ENCODE data around the gene SLC25A2. TPM values are rescaled to one million over a fixed set of nuclear protein-coding genes. Genes with fewer than 3 reads are reported as not detected.
A peak's percentile ranks its signal among the peaks of the same experiment; 100 is the strongest.
"Not testable (repeated sequence)": the region's sequence is repeated elsewhere in the genome, so short reads cannot be mapped to it uniquely, and the experiment has no call there.

SLC25A2 gene
- total RNA-seq, 1 experiment from 2014 or later = 0.14 TPM

DNA sequence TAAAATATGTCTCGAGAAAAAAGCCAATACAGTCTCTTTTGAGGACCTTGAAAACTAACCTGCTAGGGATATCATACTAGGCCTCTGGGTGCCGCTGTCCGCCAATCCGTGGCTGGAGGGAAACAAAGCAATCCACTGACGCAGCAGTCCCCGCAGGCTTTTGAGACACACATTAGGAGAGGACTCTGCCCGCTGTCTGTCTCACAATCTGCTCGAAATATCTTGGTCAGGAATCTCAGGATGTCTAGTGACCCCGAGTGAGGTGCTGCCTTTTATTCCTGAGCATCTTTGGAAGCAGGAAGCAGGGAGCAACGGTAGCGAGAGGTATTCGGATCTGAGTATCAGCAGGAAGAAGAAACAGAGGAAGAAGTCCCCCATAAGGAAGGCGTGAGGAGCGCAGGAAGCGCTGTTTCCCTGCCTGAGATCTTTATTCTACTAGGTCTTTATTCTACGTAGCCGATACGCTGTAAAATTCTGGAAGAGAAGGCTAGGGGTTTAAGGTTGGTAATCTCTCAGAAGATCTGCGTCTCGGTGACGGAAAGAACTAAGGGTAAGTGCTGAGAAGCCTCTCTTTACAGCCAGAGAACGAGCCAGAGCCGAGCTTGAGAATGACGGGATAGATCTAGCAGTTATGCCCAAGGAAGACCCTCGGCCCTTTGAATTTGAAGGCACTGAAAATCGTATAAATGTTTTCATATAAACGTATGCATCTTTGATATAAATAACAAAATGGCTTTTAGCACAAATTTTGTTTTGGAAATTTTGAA, 22.4 kb upstream of the SLC25A2 start:
- peak overlapping the region; percentile 23; the same call in 1 of the 2 replicates for H3K4me3 ChIP-seq (ENCODE audit: insufficient read depth, low read depth, low read length)
- peak; percentile 68 for DNase-seq
- no peaks in the 10 kb centered on the region for H3K27me3 ChIP-seq (ENCODE audit: control insufficient read depth, insufficient read depth, low read length)
- H3K36me3 ChIP-seq (replicated peaks; ENCODE audit: control insufficient read depth, insufficient read depth, low read length) = no peaks in the 10 kb centered on the region

DNA sequence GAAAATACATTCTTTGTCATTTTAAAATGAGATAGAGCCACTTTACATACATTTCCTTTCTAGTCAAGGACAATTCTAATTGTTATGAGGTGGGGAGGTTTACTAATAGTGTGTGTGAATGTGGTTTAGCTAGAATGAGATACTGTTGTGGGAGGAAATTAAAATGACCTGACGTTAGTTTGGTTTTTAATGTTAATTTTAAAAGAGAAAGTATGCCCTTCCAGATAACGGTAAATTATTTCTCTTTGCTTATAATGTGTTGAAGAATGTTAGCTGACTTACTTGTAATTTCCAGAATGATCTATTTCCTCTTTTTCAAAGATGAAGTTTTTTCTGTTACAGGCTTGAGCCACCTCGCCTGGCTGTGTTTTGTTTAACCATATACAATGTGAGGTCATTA, 18.4 kb upstream of the SLC25A2 start:
- H3K36me3 ChIP-seq (replicated peaks; ENCODE audit: control insufficient read depth, insufficient read depth, low read length) = peaks cover 13% of the 10 kb centered on the region
- no peak for DNase-seq
- no peaks in the 10 kb centered on the region for H3K27me3 ChIP-seq (ENCODE audit: control insufficient read depth, insufficient read depth, low read length)
- no peak overlapping the region for H3K4me3 ChIP-seq (ENCODE audit: insufficient read depth, low read depth, low read length)

GRCh38 chr5:141320225-141321169, 16.6 kb upstream of the SLC25A2 start, which contains the start of gene TAF7:
TSS of gene TAF7 (minus strand) at chr5:141320784. CDS start at chr5:141320044, 740 bp downstream.
- DNase-seq = peak; percentile 96
- Histone ChIP-seq H3K4me3 (ENCODE audit: insufficient read depth, low read depth, low read length) (peak within 1 kb of the TSS; percentile 95), H3K27me3 (ENCODE audit: control insufficient read depth, insufficient read depth, low read length) (no peaks in the 10 kb centered on the region)

DNA sequence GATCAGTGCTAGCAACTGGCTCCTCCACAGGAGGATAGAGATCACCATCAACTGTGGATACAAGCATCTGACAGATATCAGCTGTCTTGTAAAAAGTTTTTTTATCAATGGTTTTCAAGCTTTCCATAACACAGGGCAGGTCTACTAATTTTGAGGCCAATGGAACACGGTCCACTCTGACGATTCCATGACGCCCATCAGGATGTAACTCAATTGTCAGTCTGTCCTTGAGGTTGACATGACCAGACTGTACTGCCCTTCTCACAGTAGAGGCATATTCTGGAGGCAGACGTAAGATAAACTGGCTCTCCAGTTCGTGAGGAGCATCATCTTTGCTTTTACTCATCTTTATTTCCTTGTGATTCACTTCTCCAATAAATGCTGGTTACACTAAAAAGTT, 15.8 kb upstream of the SLC25A2 start:
- Histone ChIP-seq H3K4me3 (ENCODE audit: insufficient read depth, low read depth, low read length) (peak overlapping the region; percentile 95), H3K27me3 (ENCODE audit: control insufficient read depth, insufficient read depth, low read length) (no peaks in the 10 kb centered on the region), H3K36me3 (replicated peaks; ENCODE audit: control insufficient read depth, insufficient read depth, low read length) (peaks cover 13% of the 10 kb centered on the region)
- no peak for DNase-seq

More at GRCh38 chr5:141320225-141321169, 16.6 kb upstream of the SLC25A2 start, which contains the start of gene TAF7:
- peaks cover 13% of the 10 kb centered on the region for H3K36me3 ChIP-seq (replicated peaks; ENCODE audit: control insufficient read depth, insufficient read depth, low read length)

- Histone ChIP-seq H3K36me3 (replicated peaks; ENCODE audit: control insufficient read depth, insufficient read depth, low read length) (peaks cover 13% of the 10 kb centered on the region), H3K4me3 (ENCODE audit: insufficient read depth, low read depth, low read length) (no peak overlapping the region), H3K27me3 (ENCODE audit: control insufficient read depth, insufficient read depth, low read length) (no peaks in the 10 kb centered on the region)
- no peak for DNase-seq
Observed at GRCh38 chr5:141319202-141319601, 15.4 kb upstream of the SLC25A2 start.

DNA sequence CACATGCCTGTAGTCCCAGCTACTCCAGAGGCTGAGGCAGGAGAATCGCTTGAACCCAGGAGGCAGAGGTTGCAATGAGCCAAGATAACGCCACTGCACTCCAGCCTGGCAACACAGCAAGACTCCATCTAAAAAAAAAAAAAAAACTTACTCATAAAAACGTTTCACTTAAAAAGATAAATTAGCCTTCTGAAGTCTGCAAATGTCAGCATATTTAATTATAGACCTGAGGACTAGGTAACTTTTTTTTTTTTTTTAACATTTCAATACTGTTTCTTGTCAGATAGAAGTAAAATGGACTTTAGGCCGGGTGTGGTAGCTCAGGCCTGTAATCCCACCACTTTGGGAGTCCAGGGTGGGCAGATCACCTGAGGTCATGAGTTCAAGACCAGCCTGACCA, 13.1 kb upstream of the SLC25A2 start:
- peaks cover 13% of the 10 kb centered on the region for H3K36me3 ChIP-seq (replicated peaks; ENCODE audit: control insufficient read depth, insufficient read depth, low read length)
- not testable (repeated sequence) for H3K4me3 ChIP-seq (ENCODE audit: insufficient read depth, low read depth, low read length)

GRCh38 chr5:141313711-141314110, 9.9 kb upstream of the SLC25A2 start:
- H3K4me3 ChIP-seq (ENCODE audit: insufficient read depth, low read depth, low read length) = no peak overlapping the region
- peaks cover 1% of the 10 kb centered on the region for H3K36me3 ChIP-seq (replicated peaks; ENCODE audit: control insufficient read depth, insufficient read depth, low read length)
- no peaks in the 10 kb centered on the region for H3K27me3 ChIP-seq (ENCODE audit: control insufficient read depth, insufficient read depth, low read length)
- no peak for DNase-seq

More for the DNA sequence above, 13.1 kb upstream of the SLC25A2 start:
- not testable (repeated sequence) for DNase-seq; H3K27me3 ChIP-seq (ENCODE audit: control insufficient read depth, insufficient read depth, low read length)

- Histone ChIP-seq H3K4me3 (ENCODE audit: insufficient read depth, low read depth, low read length) (no peak overlapping the region), H3K36me3 (replicated peaks; ENCODE audit: control insufficient read depth, insufficient read depth, low read length) (no peaks in the 10 kb centered on the region), H3K27me3 (ENCODE audit: control insufficient read depth, insufficient read depth, low read length) (no peaks in the 10 kb centered on the region)
- no peak for DNase-seq
Observed at GRCh38 chr5:141306630-141307029, 2.8 kb upstream of the SLC25A2 start.

GRCh38 chr5:141298376-141298775, 5.5 kb downstream of the SLC25A2 start:
- no peaks in the 10 kb centered on the region for H3K27me3 ChIP-seq (ENCODE audit: control insufficient read depth, insufficient read depth, low read length)
- no peak for DNase-seq

GRCh38 chr5:141272906-141273305, 30.9 kb downstream of the SLC25A2 start:
- no peak overlapping the region for H3K4me3 ChIP-seq (ENCODE audit: insufficient read depth, low read depth, low read length)
- no peak for DNase-seq
- H3K27me3 ChIP-seq (ENCODE audit: control insufficient read depth, insufficient read depth, low read length) = no peaks in the 10 kb centered on the region
- no peaks in the 10 kb centered on the region for H3K36me3 ChIP-seq (replicated peaks; ENCODE audit: control insufficient read depth, insufficient read depth, low read length)

More at GRCh38 chr5:141298376-141298775, 5.5 kb downstream of the SLC25A2 start:
- H3K4me3 ChIP-seq (ENCODE audit: insufficient read depth, low read depth, low read length) = no peak overlapping the region
- no peaks in the 10 kb centered on the region for H3K36me3 ChIP-seq (replicated peaks; ENCODE audit: control insufficient read depth, insufficient read depth, low read length)

- H3K4me3 ChIP-seq (ENCODE audit: insufficient read depth, low read depth, low read length) = no peak overlapping the region
- H3K36me3 ChIP-seq (replicated peaks; ENCODE audit: control insufficient read depth, insufficient read depth, low read length) = no peaks in the 10 kb centered on the region
- no peak for DNase-seq
- H3K27me3 ChIP-seq (ENCODE audit: control insufficient read depth, insufficient read depth, low read length) = no peaks in the 10 kb centered on the region
Observed at GRCh38 chr5:141269195-141269594, 34.7 kb downstream of the SLC25A2 start.

GRCh38 chr5:141261238-141261546, 42.7 kb downstream of the SLC25A2 start:
- no peak for DNase-seq
- Histone ChIP-seq H3K4me3 (ENCODE audit: insufficient read depth, low read depth, low read length) (no peak overlapping the region), H3K36me3 (replicated peaks; ENCODE audit: control insufficient read depth, insufficient read depth, low read length) (no peaks in the 10 kb centered on the region), H3K27me3 (ENCODE audit: control insufficient read depth, insufficient read depth, low read length) (no peaks in the 10 kb centered on the region)

- Histone ChIP-seq H3K27me3 (ENCODE audit: control insufficient read depth, insufficient read depth, low read length) (no peaks in the 10 kb centered on the region), H3K36me3 (replicated peaks; ENCODE audit: control insufficient read depth, insufficient read depth, low read length) (no peaks in the 10 kb centered on the region), H3K4me3 (ENCODE audit: insufficient read depth, low read depth, low read length) (no peak overlapping the region)
- no peak for DNase-seq
Observed at GRCh38 chr5:141260458-141261237, 43.2 kb downstream of the SLC25A2 start.

DNA sequence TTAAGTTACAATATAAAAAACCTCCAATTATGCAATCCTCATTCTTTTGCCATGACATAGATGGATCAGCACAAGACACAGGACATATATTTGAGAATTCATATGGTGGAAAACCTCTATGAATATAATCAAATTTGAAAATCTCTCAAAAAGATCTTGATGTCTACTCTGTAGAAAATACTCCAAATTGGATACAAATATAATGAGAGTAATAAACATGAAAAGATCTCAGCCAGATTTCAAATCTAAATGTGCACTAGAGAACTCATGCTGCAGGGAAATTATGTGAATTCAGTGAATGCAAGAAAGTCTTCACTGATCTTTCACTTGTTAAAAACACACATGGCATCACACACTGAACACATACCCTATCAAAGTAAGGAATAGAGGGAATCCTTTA, 44.9 kb downstream of the SLC25A2 start:
- DNase-seq = no peak
- H3K36me3 ChIP-seq (replicated peaks; ENCODE audit: control insufficient read depth, insufficient read depth, low read length) = no peaks in the 10 kb centered on the region
- H3K27me3 ChIP-seq (ENCODE audit: control insufficient read depth, insufficient read depth, low read length) = no peaks in the 10 kb centered on the region
- H3K4me3 ChIP-seq (ENCODE audit: insufficient read depth, low read depth, low read length) = no peak overlapping the region

All from H7 (cell line).